GM23338 (cell line): ENCODE measurements around the gene DNTTIP2. TPM values are rescaled to one million over a fixed set of nuclear protein-coding genes. Genes with fewer than 3 reads are reported as not detected.

Source experiments
- ATAC-seq: fragments of 200-7000 bp; cut with Tn5 transposase; 3 replicates; pipeline ENCODE4 v1.9.1; 2020
- DNase-seq: peaks from one replicate; pipeline ENCODE4 v3.0.0-alpha.2; 2015; ENCODE audit warnings: low spot score
- H2AFZ ChIP-seq: fragments of 200-600 bp; sonication (generic); 2 replicates; pipeline ENCODE4 v1.8.0; 2016; ENCODE audit warnings: antibody characterized with exemption, mild to moderate bottlenecking, moderate library complexity
- H3F3A ChIP-seq: fragments of 200-600 bp; sonication (generic); replicated peaks from 2 replicates; pipeline ENCODE4 v1.8.0; 2017; ENCODE audit warnings: antibody characterized with exemption, mixed run types, low read depth
- H3K27ac ChIP-seq: fragments of 200-600 bp; sonication (generic); 2 replicates; pipeline ENCODE4 v1.6.1; 2016; ENCODE audit warnings: low read depth
- H3K27me3 ChIP-seq: fragments of 200-600 bp; sonication (generic); 2 replicates; pipeline ENCODE4 v1.8.0; 2016; ENCODE audit warnings: mild to moderate bottlenecking, mixed run types, moderate library complexity; ENCODE audit not compliant: insufficient read depth
- H3K36me3 ChIP-seq: fragments of 200-600 bp; sonication (generic); 2 replicates; pipeline ENCODE4 v1.8.0; 2016; ENCODE audit warnings: mild to moderate bottlenecking; ENCODE audit not compliant: insufficient read depth
- H3K4me1 ChIP-seq: fragments of 200-600 bp; sonication (generic); 2 replicates; pipeline ENCODE4 v1.8.0; 2016; ENCODE audit warnings: mild to moderate bottlenecking, moderate library complexity; ENCODE audit not compliant: insufficient read depth
- H3K4me2 ChIP-seq: fragments of 200-600 bp; sonication (generic); 2 replicates; pipeline ENCODE4 v1.7.1; 2017; ENCODE audit warnings: mixed run types
- H3K4me3 ChIP-seq: fragments of 200-600 bp; sonication (generic); 2 replicates; pipeline ENCODE4 v1.6.1; 2016; ENCODE audit warnings: mixed run types
- H3K79me2 ChIP-seq: fragments of 200-600 bp; sonication (generic); replicated peaks from 2 replicates; pipeline ENCODE4 v1.8.0; 2017; ENCODE audit warnings: mild to moderate bottlenecking; ENCODE audit not compliant: insufficient read depth
- H3K9me2 ChIP-seq: fragments of 200-600 bp; sonication (generic); 2 replicates; pipeline ENCODE4 v1.8.0; 2017; ENCODE audit not compliant: insufficient read depth
- H4K20me1 ChIP-seq: fragments of 200-600 bp; sonication (generic); replicated peaks from 2 replicates; pipeline ENCODE4 v1.8.0; 2017; ENCODE audit warnings: mild to moderate bottlenecking; ENCODE audit not compliant: insufficient read depth
- H3K27ac Mint-ChIP-seq: 2 replicates; pipeline ENCODE4 v1.8.0; 2020; ENCODE audit warnings: inconsistent platforms, mild to moderate bottlenecking, moderate library complexity, mixed read lengths
- H3K27me3 Mint-ChIP-seq: 3 replicates; pipeline ENCODE4 v1.8.0; 2022; ENCODE audit warnings: low read depth, mild to moderate bottlenecking, moderate library complexity, mixed read lengths, inconsistent platforms; ENCODE audit not compliant: insufficient read depth, poor library complexity
- H3K36me3 Mint-ChIP-seq: 3 replicates; pipeline ENCODE4 v1.8.0; 2021; ENCODE audit warnings: low read depth, mild to moderate bottlenecking, inconsistent platforms, moderate library complexity, mixed read lengths
- H3K4me1 Mint-ChIP-seq: 3 replicates; pipeline ENCODE4 v1.8.0; 2020; ENCODE audit warnings: mild to moderate bottlenecking, inconsistent platforms, mixed read lengths
- H3K4me3 Mint-ChIP-seq: 3 replicates; pipeline ENCODE4 v1.8.0; 2021; ENCODE audit warnings: moderate library complexity, mild to moderate bottlenecking, inconsistent platforms, mixed read lengths
- H3K9me3 Mint-ChIP-seq: 3 replicates; pipeline ENCODE4 v1.8.0; 2020; ENCODE audit warnings: moderate library complexity, mild to moderate bottlenecking, inconsistent platforms, mixed read lengths
- EZH2 ChIP-seq: fragments of 200-600 bp; sonication (generic); IDR thresholded peaks from one replicate; pipeline ENCODE4 v1.8.0; 2017; ENCODE audit warnings: antibody characterized with exemption, mild to moderate bottlenecking, low read depth; ENCODE audit not compliant: unreplicated experiment
- EZH2phosphoT487 ChIP-seq: fragments of 200-600 bp; sonication (generic); IDR thresholded peaks from one replicate; pipeline ENCODE4 v1.8.1; 2018; ENCODE audit warnings: antibody characterized with exemption; ENCODE audit not compliant: unreplicated experiment
- JUNB ChIP-seq: IDR thresholded peaks from one replicate; pipeline ENCODE4 v1.6.1; 2016; ENCODE audit warnings: antibody characterized with exemption; ENCODE audit not compliant: unreplicated experiment
- ZNF114 ChIP-seq: fragments of 250-450 bp; sonication (Bioruptor Pico); IDR thresholded peaks from 2 replicates; pipeline ENCODE4 v1.5.0; 2020; ENCODE audit warnings: mild to moderate bottlenecking, moderate library complexity
- ZNF331 ChIP-seq: fragments of 250-450 bp; sonication (Bioruptor Pico); IDR thresholded peaks from 2 replicates; pipeline ENCODE4 v1.5.0; 2020; ENCODE audit warnings: low read depth, mild to moderate bottlenecking, moderate library complexity
- polyA plus RNA-seq: library from polyadenylated mRNA; unstranded; fragments of >200 nt; fragmentation: Nextera tagmentation; extraction: Ambion mirVana; gene quantifications from 2 replicates; pipeline ENCODE4 v1.2.1, GENCODE V29; 2016
- total RNA-seq: library from RNA; depleted of rRNA; stranded (reverse); fragments of >200 nt; shearing (Covaris generic); gene quantifications from 2 replicates; pipeline ENCODE4 v1.2.3, GENCODE V29; 2014
- TF ChIP-seq, protein P1 (sequence below), 2 experiments: fragments of 200-600 bp in 1 of 2; sonication (generic) in 1 of 2; conservative IDR thresholded peaks; 2 replicates each; pipeline versions ENCODE4 v1.5.1 to v1.6.1; 2016 to 2017; ENCODE audit warnings: antibody characterized with exemption in 2 of 2, low read depth in 2 of 2, mild to moderate bottlenecking in 2 of 2, moderate library complexity in 1 of 2
- TF ChIP-seq, protein P2 (sequence below): IDR thresholded peaks from one replicate; pipeline ENCODE4 v1.6.1; 2018; ENCODE audit warnings: antibody characterized with exemption; ENCODE audit not compliant: unreplicated experiment

Gene DNTTIP2
- total and polyA plus RNA-seq, 2 experiments from 2014 or later = 48.1 to 91.3 TPM

DNA sequence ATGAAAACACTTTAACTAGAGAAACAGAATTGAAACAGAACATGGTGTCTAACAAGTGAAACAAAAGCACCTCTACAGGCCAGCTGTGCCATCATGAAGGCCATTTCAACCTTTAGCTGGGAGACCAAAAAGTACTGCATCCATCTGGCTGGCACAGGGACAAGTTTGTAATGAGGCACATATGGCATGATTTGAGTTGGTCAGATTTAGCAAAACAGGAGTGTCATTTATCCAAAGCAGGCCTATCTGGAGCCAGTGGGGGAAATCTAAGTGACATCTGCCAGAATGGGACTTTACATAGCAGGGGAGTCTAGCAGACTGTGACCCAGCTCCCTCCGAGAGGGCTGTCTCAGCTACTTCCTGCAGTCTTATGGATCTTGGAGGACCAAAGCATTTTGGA, 51.9 kb downstream of the DNTTIP2 start:
- Histone ChIP-seq H3K4me1 (peaks cover 8% of the 10 kb centered on the region), H4K20me1 (no peaks in the 10 kb centered on the region), H3K79me2 (no peaks in the 10 kb centered on the region), H3K4me3 (no peak overlapping the region), H3F3A (no peaks in the 10 kb centered on the region), H2AFZ (no peak overlapping the region), H3K27ac (no peak overlapping the region), H3K36me3 (peaks cover 3% of the 10 kb centered on the region; the same call in 1 of the 2 replicates), H3K27me3 (no peaks in the 10 kb centered on the region), H3K4me2 (no peak overlapping the region), H3K9me2 (peaks cover 23% of the 10 kb centered on the region)
- TF ChIP-seq ZNF331 (CRISPR knock-in tag) = no peak
- TF ChIP-seq JUNB = no peak
- TF ChIP-seq, protein P1, sequence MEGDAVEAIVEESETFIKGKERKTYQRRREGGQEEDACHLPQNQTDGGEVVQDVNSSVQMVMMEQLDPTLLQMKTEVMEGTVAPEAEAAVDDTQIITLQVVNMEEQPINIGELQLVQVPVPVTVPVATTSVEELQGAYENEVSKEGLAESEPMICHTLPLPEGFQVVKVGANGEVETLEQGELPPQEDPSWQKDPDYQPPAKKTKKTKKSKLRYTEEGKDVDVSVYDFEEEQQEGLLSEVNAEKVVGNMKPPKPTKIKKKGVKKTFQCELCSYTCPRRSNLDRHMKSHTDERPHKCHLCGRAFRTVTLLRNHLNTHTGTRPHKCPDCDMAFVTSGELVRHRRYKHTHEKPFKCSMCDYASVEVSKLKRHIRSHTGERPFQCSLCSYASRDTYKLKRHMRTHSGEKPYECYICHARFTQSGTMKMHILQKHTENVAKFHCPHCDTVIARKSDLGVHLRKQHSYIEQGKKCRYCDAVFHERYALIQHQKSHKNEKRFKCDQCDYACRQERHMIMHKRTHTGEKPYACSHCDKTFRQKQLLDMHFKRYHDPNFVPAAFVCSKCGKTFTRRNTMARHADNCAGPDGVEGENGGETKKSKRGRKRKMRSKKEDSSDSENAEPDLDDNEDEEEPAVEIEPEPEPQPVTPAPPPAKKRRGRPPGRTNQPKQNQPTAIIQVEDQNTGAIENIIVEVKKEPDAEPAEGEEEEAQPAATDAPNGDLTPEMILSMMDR (conservative IDR thresholded peaks at IDR 0.05; ENCODE audit: low read depth in 2 of 2) = no peak
- TF ChIP-seq EZH2phosphoT487 = no peak
- ATAC-seq (no peak), DNase-seq (no peak)
- H3K4me1 Mint-ChIP-seq = peaks cover 30% of the 10 kb centered on the region
- H3K27me3 Mint-ChIP-seq = peaks cover 5% of the 10 kb centered on the region
- H3K9me3 Mint-ChIP-seq = peaks cover 30% of the 10 kb centered on the region
- H3K4me3 Mint-ChIP-seq = no peak overlapping the region
- peaks cover 26% of the 10 kb centered on the region for H3K36me3 Mint-ChIP-seq
- no peak overlapping the region for H3K27ac Mint-ChIP-seq

DNA sequence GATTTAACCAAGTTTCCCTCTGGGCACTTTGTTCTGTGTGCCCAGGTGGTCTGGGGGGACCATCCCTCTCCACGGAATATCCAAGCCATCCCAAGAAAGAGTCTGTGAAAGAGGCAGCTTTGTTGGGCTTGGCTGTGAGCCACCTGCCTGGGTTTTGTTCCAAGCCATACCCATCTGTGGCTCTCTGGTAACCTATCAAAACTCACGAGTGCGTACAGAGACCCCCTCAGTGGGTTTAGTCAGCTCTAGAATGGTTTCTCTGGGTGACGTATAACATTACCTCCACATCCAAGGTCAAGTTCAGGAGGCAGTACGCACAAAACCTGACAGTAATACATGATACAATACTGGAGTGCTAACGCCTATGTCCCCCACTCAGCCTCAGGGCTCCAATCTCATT, 54.2 kb downstream of the DNTTIP2 start:
- ATAC-seq = no peak
- DNase-seq = no peak
- H3K4me2 ChIP-seq = no peak overlapping the region
- Mint-ChIP-seq H3K27ac (no peak overlapping the region), H3K4me3 (no peak overlapping the region), H3K27me3 (peaks cover 9% of the 10 kb centered on the region), H3K4me1 (peaks cover 50% of the 10 kb centered on the region), H3K36me3 (peaks cover 6% of the 10 kb centered on the region), H3K9me3 (peaks cover 7% of the 10 kb centered on the region)
- H4K20me1 ChIP-seq = no peaks in the 10 kb centered on the region
- no peak overlapping the region for H2AFZ ChIP-seq
- H3F3A ChIP-seq = no peaks in the 10 kb centered on the region
- H3K9me2 ChIP-seq = peaks cover 31% of the 10 kb centered on the region
- no peak overlapping the region for H3K4me3 ChIP-seq
- no peak for TF ChIP-seq ZNF114 (CRISPR knock-in tag)
- TF ChIP-seq, protein P2, sequence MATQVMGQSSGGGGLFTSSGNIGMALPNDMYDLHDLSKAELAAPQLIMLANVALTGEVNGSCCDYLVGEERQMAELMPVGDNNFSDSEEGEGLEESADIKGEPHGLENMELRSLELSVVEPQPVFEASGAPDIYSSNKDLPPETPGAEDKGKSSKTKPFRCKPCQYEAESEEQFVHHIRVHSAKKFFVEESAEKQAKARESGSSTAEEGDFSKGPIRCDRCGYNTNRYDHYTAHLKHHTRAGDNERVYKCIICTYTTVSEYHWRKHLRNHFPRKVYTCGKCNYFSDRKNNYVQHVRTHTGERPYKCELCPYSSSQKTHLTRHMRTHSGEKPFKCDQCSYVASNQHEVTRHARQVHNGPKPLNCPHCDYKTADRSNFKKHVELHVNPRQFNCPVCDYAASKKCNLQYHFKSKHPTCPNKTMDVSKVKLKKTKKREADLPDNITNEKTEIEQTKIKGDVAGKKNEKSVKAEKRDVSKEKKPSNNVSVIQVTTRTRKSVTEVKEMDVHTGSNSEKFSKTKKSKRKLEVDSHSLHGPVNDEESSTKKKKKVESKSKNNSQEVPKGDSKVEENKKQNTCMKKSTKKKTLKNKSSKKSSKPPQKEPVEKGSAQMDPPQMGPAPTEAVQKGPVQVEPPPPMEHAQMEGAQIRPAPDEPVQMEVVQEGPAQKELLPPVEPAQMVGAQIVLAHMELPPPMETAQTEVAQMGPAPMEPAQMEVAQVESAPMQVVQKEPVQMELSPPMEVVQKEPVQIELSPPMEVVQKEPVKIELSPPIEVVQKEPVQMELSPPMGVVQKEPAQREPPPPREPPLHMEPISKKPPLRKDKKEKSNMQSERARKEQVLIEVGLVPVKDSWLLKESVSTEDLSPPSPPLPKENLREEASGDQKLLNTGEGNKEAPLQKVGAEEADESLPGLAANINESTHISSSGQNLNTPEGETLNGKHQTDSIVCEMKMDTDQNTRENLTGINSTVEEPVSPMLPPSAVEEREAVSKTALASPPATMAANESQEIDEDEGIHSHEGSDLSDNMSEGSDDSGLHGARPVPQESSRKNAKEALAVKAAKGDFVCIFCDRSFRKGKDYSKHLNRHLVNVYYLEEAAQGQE = no peak
- no peak for TF ChIP-seq ZNF331 (CRISPR knock-in tag)
- no peak for TF ChIP-seq EZH2
- H3K27me3 ChIP-seq = no peaks in the 10 kb centered on the region
- no peak overlapping the region for H3K27ac ChIP-seq
- peaks cover 26% of the 10 kb centered on the region for H3K4me1 ChIP-seq
- no peaks in the 10 kb centered on the region for H3K36me3 ChIP-seq
- H3K79me2 ChIP-seq = no peaks in the 10 kb centered on the region
